GM19239 (cell line): ENCODE measurements around the gene ALKBH4.
"Not testable (repeated sequence)": the region's sequence is repeated elsewhere in the genome, so short reads cannot be mapped to it uniquely, and the experiment has no call there.

Experiments
- DNase-seq: peaks from one replicate; pipeline ENCODE4 v3.0.0; 2011; ENCODE audit warnings: low spot score; ENCODE audit not compliant: insufficient read length
- FAIRE-seq: peaks from 2 replicates; lab custom pipeline; 2011; peaks lifted over from hg19 to GRCh38; lab: Jason Lieb, UNC

The ALKBH4 gene, protein sequence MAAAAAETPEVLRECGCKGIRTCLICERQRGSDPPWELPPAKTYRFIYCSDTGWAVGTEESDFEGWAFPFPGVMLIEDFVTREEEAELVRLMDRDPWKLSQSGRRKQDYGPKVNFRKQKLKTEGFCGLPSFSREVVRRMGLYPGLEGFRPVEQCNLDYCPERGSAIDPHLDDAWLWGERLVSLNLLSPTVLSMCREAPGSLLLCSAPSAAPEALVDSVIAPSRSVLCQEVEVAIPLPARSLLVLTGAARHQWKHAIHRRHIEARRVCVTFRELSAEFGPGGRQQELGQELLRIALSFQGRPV

DNA sequence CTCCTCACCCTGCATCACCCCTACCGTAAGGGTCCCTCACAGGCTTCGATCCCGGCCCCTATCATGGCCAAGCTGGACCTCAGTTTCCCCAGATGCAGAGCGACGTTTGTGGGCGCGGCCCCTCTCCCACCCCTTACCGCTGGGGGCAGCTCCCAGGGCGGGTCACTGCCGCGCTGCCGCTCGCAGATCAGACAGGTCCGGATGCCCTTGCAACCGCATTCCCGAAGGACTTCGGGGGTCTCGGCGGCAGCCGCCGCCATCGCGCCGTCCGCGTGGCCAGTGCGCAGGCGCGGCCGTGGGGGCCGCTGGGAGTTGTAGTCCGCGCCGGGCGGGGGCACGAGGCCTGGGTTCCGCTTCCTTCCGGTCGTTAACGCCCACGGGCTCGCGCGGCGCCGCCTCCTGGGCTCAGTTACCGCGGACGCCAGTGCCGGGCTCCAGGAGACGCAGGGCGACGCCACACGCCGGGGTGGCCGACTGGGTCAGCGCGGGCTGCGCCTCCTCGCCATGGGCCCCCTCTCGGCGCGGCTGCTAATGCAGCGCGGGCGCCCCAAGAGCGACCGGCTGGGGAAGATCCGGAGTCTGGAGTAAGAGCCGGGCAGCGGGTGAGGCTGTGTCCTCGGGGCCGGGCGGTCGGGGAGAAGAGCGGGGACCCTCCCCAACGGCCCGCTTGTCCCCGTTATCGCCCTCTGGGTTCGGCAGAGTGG is at the start of gene ALKBH4, which contains the start of gene LRWD1:
Gene ALKBH4 (minus strand): TSS at position 287 of the 704 bp plus-strand sequence. CDS start 27 bp downstream, at position 260.
Gene LRWD1 (plus strand): TSS at position 408 of the 704 bp plus-strand sequence. CDS start 97 bp downstream, at position 505.
- peak; percentile 86 for FAIRE-seq
- DNase-seq, result peak; percentile 99

DNA sequence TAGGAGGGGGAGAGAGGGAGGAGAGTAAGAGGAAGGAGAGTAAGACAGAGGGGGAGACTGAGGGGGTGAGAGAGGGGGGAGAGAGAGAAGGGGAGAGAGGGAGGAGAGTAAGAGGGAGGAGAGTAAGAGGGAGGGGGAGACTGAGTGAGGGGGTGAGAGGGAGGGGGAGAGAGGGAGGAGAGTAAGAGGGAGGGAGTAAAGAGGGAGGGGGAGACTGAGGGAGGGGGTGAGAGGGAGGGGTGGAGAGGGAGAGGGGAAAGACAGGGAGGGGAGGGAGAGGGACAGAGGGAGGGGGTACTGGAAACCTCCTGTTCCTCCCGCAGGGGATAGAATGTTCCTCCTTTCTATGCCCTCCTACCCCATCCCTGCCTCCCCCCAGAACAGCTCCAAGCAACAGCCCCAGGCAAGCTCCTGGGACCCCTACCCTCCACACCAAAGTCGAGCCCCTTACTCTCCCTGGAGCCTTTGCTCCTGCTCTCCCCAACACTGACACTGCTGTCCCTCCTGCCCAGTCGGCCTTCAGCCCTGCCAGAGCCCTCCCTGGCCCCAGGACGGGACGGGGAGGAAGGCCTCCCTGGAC is 48.1 kb upstream of the ALKBH4 start:
- not testable (repeated sequence) for FAIRE-seq, DNase-seq

DNA sequence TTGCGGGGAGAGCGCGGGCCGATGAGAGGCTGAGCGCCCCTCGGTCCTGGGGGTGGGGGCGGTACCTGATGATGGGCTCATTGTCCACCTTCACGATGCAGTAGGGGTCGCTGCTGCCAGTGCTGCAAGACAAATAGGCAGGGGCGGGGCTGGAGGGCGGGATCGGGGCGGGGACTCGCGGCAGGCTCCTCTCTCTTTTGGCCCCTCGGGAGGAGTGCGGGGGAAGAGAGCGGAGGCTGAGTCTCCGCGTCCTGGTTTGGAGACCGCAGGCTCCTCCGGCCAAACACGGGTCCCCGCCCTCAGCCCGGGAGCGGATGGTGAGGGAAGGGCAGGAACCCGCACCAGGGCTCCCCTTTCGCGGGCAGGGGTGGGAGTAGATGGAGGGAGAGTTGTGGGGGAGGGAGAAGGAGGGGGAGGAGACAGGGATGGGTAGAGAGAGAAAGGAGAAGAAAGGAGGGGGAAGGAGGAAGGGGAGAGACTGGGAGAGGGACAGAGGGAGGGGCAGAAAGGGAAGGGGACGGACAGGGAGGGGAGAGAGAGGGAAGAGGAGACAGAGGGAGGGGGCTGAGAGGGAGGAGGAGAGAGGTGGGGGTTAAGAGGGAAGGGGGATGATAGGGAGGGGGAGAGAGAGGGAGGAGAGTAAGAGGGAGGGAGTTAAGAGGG is 47.3 kb upstream of the ALKBH4 start:
- FAIRE-seq, result peak; percentile 93
- not testable (repeated sequence) for DNase-seq

DNA sequence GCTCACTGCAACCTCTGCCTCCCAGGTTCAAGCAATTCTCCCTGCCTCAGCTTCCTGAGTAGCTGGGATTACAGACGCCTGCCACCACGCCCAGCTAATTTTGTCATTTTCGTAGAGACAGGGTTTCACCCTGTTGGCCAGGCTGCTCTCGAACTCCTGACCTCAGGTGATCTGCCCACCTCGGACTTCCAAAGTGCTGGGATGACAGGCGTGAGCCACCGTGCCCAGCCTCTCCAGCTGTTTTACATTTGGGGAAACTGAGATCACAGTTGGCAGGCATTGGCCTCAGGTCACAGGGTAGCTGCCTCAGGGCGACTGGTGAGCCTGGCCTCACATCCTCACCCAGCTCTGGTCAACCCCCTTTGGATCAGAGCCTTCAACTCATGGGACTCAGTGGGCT is 45.9 kb upstream of the ALKBH4 start:
- not testable (repeated sequence) for FAIRE-seq, DNase-seq

DNA sequence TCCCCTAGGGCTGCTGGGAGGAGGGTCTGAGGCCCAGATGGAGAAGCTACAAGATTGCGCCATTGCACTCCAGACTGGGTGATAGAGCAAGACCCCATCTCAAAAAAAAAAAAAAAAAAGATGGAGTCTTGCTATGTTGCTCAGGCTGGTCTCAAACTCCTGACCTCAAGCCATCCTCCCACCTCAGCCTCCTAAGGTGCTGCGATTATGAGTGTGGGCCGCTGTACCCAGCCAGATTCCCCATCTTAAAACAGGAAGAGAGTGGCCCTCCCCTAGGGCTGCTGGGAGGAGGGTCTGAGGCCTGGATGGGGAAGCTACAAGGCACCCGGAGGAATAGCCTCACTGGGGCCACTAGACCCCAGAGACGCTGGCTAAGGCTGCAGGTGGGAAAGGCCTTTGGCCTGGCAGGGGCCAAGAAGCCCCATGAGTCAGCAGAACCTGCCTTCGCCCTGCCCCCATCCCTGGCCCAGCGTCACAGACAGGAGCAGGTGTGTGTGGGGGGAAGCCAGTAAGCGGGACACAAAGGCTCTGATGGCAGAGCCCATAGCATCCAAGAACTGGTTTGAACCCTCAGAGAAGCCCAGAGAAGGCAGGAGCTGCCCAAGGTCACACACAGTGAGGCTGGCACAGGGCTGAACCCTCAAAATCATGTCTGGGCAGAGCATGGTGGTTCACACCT is 42.9 kb upstream of the ALKBH4 start:
- FAIRE-seq, DNase-seq: not testable (repeated sequence)

DNA sequence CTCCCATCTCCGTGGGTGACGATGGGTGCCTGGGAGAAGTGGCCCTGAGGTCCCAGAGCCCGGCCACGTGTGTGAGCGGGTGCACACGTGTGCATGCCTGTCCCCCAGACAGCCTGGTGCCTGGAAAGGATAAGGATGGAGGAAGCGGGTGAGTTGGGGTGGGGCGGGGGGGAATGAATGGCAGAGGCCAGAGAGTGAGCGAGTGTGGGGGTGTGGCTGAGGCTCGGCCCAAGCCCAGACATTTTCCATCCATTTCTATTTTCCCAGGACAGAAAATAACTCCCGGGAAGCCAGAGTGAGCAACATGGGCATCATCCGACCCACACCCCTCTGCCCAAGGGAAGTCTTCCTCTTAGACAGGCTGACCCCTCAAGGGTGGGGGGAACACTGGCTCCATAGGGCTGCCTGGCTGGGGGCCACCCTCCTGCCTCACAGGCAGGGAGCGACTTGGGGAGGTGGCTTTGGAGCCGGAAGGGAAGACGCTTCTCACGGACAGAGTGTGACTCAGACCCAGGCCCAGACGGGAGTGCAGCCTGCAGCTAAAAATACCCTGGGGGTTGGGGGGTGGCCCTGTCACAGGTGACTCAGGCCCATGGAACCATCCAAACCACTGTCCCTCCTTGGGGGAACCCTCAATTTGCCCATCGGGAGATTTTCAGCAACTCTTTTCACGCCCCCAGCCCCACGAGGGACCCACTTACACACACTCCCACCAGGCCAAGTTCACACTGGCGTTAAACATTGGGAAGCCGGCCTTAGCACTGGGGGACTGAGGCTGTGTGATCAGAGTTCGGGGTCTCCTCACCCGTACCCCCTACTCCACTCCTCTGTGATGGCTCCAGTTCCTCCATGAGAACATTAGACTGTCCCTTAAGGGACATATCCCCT is 40.9 kb upstream of the ALKBH4 start:
- not testable (repeated sequence) for FAIRE-seq, DNase-seq

DNA sequence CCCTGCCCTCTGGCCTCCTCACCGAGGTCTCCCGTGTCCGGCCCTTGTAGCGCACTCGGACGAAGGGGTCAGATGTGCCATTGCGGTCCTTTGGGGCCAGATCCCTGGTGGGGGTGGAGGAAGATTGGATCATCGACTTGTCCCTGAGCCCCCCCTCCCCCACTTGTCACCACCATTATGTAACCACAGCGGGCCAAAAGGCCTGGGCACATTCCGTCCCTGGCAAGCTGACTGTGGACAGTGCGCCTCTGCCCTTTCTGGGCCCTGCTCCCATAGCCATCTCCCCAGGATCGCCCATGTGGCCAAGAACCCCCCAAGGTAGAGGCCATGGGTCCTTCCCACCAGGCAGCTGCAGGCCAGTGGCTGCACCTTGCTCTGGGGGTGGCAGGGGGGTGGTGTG is 38.5 kb upstream of the ALKBH4 start:
- FAIRE-seq, result not testable (repeated sequence)

DNA sequence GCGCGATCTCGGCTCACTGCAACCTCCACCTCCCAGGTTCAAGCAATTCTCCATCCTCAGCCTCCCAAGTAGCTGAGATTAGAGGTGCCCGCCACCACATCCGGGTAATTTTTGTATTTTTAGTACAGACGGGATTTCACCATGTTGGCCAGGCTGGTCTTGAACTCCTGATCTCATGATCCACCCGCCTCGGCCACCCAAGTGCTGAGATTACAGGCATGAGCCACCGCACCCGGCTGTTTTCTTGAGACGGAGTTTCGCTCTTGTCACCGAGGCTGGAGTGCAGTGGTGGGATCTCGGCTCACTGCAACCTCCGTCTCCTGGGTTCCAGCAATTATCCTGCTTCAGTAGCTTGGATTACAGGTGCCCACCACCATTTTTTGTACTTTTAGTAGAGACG is 33.7 kb upstream of the ALKBH4 start:
- FAIRE-seq, DNase-seq: not testable (repeated sequence)

More for the DNA sequence above, 38.5 kb upstream of the ALKBH4 start:
- not testable (repeated sequence) for DNase-seq

DNA sequence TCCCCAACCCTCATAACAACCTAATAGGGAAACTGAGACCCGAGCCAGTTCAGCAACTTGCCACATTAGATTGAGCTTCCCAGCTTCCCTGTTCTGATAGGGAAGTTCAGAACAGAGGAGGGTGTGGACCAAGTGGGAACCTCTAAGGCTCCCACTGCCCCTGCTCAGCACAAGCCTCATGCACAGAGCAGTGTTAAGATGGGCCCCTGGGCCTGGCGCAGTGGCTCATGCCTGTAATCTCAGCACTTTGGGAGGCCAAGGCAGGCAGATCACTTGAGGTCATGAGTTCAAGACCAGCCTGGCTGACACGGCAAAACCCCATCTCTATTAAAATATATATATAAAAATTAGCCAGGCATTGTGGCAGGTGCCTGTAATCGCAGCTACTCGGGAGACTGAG is 32.6 kb upstream of the ALKBH4 start:
- DNase-seq, FAIRE-seq: not testable (repeated sequence)

DNA sequence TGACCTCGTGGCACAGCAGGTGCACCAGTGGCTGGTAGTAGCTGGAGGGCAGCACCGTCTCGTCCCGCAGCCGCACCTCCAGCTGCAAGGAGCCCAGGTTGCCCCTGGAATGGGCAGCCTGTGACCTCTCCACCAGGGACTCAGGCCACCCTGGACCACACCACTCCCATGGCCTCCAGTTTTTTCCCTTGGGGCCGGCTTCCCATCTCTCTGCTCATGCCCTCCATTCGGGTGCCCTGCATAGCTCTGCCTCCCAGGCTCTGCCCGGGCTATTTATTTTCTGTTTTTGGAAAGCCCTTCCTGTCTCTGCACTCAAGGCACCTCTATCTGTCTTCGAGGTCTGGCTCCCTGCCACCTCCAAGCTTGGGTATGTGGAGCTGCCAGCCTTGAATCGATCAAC is 32.2 kb upstream of the ALKBH4 start:
- DNase-seq, result not testable (repeated sequence)

DNA sequence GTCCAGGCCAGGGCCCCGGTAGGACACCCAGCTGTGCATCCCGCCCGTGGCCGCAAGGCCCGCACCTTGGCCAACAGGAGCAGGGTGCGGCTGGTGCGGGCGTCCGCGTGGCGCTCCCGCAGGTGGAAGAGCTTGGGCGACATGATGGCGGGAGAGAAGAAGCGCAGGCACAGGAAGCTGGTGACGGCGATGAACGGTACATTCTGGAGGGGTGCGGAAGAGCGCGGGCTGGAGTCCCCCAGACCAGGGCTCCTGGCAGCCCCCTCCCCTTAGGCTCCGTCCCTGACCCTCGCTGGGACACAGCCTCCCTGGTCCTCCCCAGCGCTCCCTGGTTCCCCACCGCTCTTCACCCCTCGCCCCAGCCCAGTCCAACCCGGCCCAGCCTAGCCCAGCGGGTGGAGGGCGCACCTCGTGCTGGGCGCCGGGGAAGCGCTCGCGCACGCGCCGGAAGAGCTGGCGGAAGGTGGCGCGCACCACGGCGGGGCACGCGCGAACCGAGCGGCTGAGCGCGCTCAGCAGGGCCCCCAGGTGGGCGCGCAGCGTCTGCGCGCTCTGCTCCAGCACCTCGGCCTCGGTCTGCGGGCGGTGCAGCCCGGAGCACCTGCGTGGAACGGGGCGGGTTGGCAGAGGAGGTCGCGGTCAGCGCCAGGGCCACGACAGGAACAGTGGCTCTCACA is 29.9 kb upstream of the ALKBH4 start:
- not testable (repeated sequence) for FAIRE-seq, DNase-seq

More for the DNA sequence above, 32.2 kb upstream of the ALKBH4 start:
- not testable (repeated sequence) for FAIRE-seq

DNA sequence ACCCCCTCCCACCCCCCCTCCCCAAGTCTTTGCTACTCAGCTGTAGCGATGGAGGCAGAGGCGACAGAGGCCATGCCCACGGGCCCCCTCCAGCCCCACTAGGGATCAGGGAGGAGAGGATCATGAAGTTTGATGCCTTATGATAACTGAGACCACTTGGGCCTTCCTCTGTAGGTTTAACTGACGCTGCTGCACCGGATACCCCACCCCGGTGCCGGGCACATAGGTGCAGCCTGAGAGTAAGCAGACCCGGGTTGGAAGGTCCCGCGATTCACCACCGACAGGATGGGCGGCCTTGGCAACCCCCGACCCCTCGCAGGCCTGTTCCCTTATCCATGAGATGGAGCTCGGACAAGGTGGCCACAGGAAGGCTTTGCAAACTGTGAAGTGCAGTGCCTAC is 29.4 kb upstream of the ALKBH4 start:
- FAIRE-seq, DNase-seq: not testable (repeated sequence)

DNA sequence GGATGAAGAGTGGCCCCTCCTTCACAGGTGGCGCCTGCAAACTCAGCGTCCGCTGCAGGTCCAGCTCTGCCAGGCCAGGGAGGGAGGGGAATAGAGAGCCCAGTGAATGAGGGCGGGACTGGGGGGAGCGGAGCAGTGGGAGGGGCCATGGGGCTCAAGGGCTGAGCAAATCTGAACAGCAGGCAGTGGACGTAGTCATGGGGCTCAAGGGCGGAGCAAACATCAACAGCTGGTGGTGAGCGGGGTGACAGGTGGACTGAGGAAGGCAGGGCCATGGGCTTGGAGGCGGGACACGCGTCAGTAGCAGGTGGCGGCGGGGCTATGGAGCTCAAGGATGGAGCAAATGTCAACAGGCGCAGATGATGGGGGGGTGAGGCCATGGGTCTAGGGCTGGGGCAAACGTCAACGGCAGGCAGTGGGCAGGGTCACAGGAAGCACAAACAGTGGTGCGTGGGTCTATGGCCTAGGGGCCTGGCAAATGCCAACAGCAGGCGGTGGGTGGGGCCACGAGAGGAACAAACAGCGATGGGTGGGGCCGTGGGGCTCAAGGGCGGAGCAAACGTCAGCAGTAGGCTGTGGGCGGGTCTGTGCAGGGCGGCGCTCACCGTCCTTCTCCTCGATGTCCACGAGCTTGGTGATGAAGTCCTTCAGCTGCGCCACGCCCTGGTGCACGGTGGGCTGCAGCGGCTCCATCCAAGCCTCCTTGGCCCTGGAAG is 28.7 kb upstream of the ALKBH4 start:
- not testable (repeated sequence) for FAIRE-seq

DNA sequence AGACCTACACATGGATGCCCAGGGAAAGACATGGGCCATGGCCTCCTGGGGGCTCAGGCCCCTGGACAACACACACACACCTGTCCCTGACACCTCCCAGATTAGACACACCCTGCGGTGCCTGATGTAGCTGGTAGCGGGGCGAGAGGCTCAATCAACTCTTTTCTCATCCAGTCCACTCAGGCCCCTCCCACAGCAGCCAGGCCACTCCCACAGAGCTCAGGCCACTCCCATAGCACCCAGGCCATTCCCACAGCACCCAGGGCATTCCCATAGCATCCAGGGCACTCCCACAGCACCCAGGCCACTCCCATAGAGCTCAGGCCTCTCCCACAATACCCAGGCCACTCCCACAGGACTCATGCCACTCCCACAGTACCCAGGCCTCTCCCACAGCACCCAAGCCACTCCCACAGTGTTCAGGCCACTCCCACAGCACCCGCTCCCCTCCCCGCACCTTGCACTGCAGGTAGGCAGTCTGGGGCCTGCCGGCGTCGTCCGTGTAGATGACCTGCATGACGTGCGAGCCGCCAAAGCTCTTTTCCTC is 25.9 kb upstream of the ALKBH4 start:
- FAIRE-seq, DNase-seq: not testable (repeated sequence)

More for the DNA sequence above, 28.7 kb upstream of the ALKBH4 start:
- DNase-seq, result not testable (repeated sequence)

DNA sequence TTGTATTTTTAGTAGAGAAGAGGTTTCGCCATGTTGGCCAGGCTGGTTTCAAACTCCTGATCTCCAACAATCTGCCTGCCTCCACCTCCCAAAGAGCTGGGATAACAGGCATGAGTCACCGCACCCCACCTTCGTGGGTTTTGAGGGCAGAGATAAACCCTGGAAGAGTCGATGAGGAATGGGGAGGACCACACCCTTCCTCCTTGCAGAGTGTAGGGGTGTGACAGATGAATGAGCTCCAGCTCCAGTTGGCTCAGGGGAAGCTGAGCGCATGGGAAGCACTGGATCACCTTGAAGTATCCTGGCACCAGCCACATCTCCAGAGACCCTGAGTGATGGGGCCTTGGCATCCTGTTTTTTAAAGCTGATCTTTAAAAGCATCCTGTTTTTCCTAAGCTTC is 19.7 kb upstream of the ALKBH4 start:
- FAIRE-seq, DNase-seq: not testable (repeated sequence)

DNA sequence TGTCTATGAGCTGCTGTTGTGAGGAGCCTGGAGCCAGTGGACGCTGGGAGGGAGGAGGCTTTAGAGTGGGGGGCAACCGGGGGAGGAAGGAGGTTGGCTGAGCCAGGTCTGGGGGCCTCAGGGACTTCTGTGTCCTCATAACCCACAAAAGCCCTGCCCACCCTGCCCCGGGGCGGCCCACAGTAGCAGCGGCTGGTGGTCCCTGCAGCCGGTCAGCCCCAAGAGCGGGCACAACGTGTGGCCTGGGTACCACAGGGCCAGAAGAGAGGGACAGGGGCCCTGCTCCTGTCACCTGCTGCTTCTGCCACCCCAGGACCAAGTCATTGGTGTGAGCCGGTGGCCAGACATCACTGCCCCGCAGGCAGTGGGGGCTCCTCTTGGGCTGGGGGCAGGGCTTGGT is 17.3 kb upstream of the ALKBH4 start:
- not testable (repeated sequence) for FAIRE-seq, DNase-seq
